K562 (cell line): ENCODE results near the gene AHSA1. TPM values are rescaled to one million over a fixed set of nuclear protein-coding genes. Genes with fewer than 3 reads are reported as not detected.
A peak's percentile ranks its signal among the peaks of the same experiment; 100 is the strongest.

Source experiments
- ATAC-seq: fragments of 200-7000 bp; cut with Tn5 transposase; 3 replicates; pipeline ENCODE4 v1.9.1; 2020; ENCODE audit warnings: moderate library complexity
- BruUV-seq: library from RNA; stranded (reverse); fragments of 400-500 nt; replicated peaks from 2 replicates; lab custom pipeline; 2021; lab: Mats Ljungman, UMichigan
- CTCF ChIA-PET: fragments of 300-600 bp; formaldehyde crosslinking; extraction: SDS; loops from one replicate; lab custom pipeline; 2021; ENCODE audit warnings: low intra/inter-chr PET ratio; lab: Yijun Ruan, JAX
- POLR2A ChIA-PET: fragments of 300-600, 350-650 bp; sonication (Branson Sonifier 250); formaldehyde crosslinking; extraction: SDS; loops from one replicate; lab custom pipeline; 2021; ENCODE audit warnings: antibody characterized with exemption, inconsistent platforms; lab: Yijun Ruan, JAX
- DNase-seq, 4 experiments: peaks; one replicate each; pipeline versions ENCODE4 v3.0.0 to v3.0.0-alpha.2; 2011 to 2018; ENCODE audit warnings: low spot score in 3 of 4, mixed read lengths in 3 of 4; ENCODE audit errors: extremely low read depth in 1 of 4
- FAIRE-seq: peaks from 2 replicates; lab custom pipeline; 2011; peaks lifted over from hg19 to GRCh38; lab: Jason Lieb, UNC
- H2AFZ ChIP-seq: 2 replicates; pipeline ENCODE4 v1.6.0; 2011; ENCODE audit warnings: low read depth, low read length, control low read depth, inconsistent platforms
- H3K27ac ChIP-seq: fragments of 200-600 bp; 3 replicates; pipeline ENCODE4 v1.8.0; 2011; ENCODE audit warnings: low read depth, mild to moderate bottlenecking, control low read depth, inconsistent platforms, low read length, moderate library complexity, mixed read lengths; ENCODE audit errors: extremely low read depth
- H3K27me3 ChIP-seq, 2 experiments: fragments of 300-600 bp in 1 of 2; 2 replicates in 1 of 2; 3 replicates in 1 of 2; pipeline versions ENCODE4 v1.6.0 to v1.8.0; 2011; ENCODE audit warnings: inconsistent platforms in 2 of 2, low read length in 2 of 2, mild to moderate bottlenecking in 1 of 2, mixed read lengths in 1 of 2, moderate library complexity in 1 of 2; ENCODE audit not compliant: control insufficient read depth in 2 of 2, insufficient read depth in 2 of 2
- H3K36me3 ChIP-seq: fragments of 300-600 bp; 3 replicates; pipeline ENCODE4 v1.8.0; 2011; ENCODE audit warnings: mild to moderate bottlenecking, low read length, inconsistent platforms; ENCODE audit not compliant: control insufficient read depth, insufficient read depth
- H3K4me1 ChIP-seq, 2 experiments: fragments of 200-600 bp in 1 of 2; replicated peaks in 1 of 2; 2 replicates in 1 of 2; 3 replicates in 1 of 2; pipeline versions ENCODE4 v1.5.1 to v1.8.0; 2011; ENCODE audit warnings: inconsistent platforms in 2 of 2, low read length in 2 of 2, mild to moderate bottlenecking in 1 of 2, mixed read lengths in 1 of 2, moderate library complexity in 1 of 2; ENCODE audit not compliant: control insufficient read depth in 2 of 2, insufficient read depth in 2 of 2
- H3K4me2 ChIP-seq: 2 replicates; pipeline ENCODE4 v1.6.1; 2011; ENCODE audit warnings: low read length, control low read depth, inconsistent platforms, mixed read lengths; ENCODE audit not compliant: insufficient read depth
- H3K4me3 ChIP-seq: fragments of 200-600 bp; sonication (generic), shearing (Covaris generic); 2 replicates; pipeline ENCODE4 v1.5.1; 2016; ENCODE audit warnings: control low read depth, inconsistent platforms
- H3K79me2 ChIP-seq: fragments of 200-600 bp; 3 replicates; pipeline ENCODE4 v1.8.0; 2011; ENCODE audit warnings: low read length, inconsistent platforms; ENCODE audit not compliant: control insufficient read depth, insufficient read depth
- H3K9ac ChIP-seq, 2 experiments: 2 replicates each; pipeline versions ENCODE4 v1.6.0 to v1.6.1; 2011; ENCODE audit warnings: low read depth in 2 of 2, low read length in 2 of 2, control low read depth in 1 of 2, inconsistent platforms in 1 of 2, mild to moderate bottlenecking in 1 of 2, mixed read lengths in 1 of 2; ENCODE audit not compliant: insufficient read depth in 1 of 2
- H3K9me1 ChIP-seq: one replicate; pipeline ENCODE4 v1.6.0; 2011; ENCODE audit warnings: inconsistent platforms, mild to moderate bottlenecking, low read length, moderate library complexity; ENCODE audit not compliant: control insufficient read depth, insufficient read depth
- H3K9me3 ChIP-seq: replicated peaks from 2 replicates; pipeline ENCODE4 v1.5.1; 2011; ENCODE audit warnings: low read depth, low read length, inconsistent platforms; ENCODE audit not compliant: control insufficient read depth, insufficient read depth
- H4K20me1 ChIP-seq: replicated peaks from 2 replicates; pipeline ENCODE4 v1.6.1; 2011; ENCODE audit warnings: low read length, inconsistent platforms, mixed read lengths; ENCODE audit not compliant: control insufficient read depth, insufficient read depth
- EZH2 ChIP-seq: IDR thresholded peaks from 2 replicates; pipeline ENCODE4 v1.6.1; 2012; ENCODE audit warnings: low read depth, mild to moderate bottlenecking, inconsistent platforms, low read length, borderline replicate concordance
- MEIS2 ChIP-seq: fragments of 450-650 bp; IDR thresholded peaks from 2 replicates; pipeline ENCODE4 v1.6.1; 2014; ENCODE audit warnings: mild to moderate bottlenecking; ENCODE audit not compliant: partially characterized antibody
- MGA ChIP-seq: fragments of 450-650 bp; IDR thresholded peaks from 2 replicates; pipeline ENCODE4 v1.6.1; 2016; ENCODE audit warnings: mild to moderate bottlenecking, moderate library complexity
- ZBTB49 ChIP-seq: sonication (generic); formaldehyde crosslinking; IDR thresholded peaks from 2 replicates; pipeline ENCODE4 v1.8.0; 2022; ENCODE audit warnings: missing genetic modification reagents, mild to moderate bottlenecking, borderline replicate concordance
- WGBS: fragments of 100-300 bp; shearing (Covaris generic); methylation state at CpG from one replicate; pipeline ENCODE4 v1.1.6; 2016; ENCODE audit warnings: low coverage, mixed read lengths; ENCODE audit not compliant: insufficient coverage; ENCODE audit errors: missing lambda C conversion rate; 5-methylcytosine and 5-hydroxymethylcytosine counted together
- in situ Hi-C: fragments of 300-500 bp; cut with MboI; formaldehyde crosslinking; loops from 4 replicates; pipeline ENCODE4 v1.15.0; 2018; ENCODE audit warnings: inconsistent platforms, mixed read lengths
- intact Hi-C: fragments of 100-400 bp; cut with micrococcal nuclease; formaldehyde crosslinking; loops from 2 replicates; pipeline ENCODE4 v1.14.2; 2022
- polyA plus RNA-seq, 8 experiments: library from polyadenylated mRNA; depleted of rRNA in 4 of 8; stranded (reverse) in 5 of 8; unstranded in 3 of 8; fragments of >200 nt; fragmentation: Nextera tagmentation in 2 of 8; fragmentation: Illumina TruSeq in 1 of 8; extraction: Ambion mirVana in 2 of 8; extraction: Trizol in 1 of 8; gene quantifications; 2 replicates each; pipeline versions ENCODE4 v1.2.1 to v1.2.3, GENCODE V29; 2011 to 2014; ENCODE audit warnings: inconsistent platforms in 1 of 8, missing spikeins in 1 of 8
- total RNA-seq, 7 experiments: library from RNA; depleted of rRNA in 6 of 7; stranded (reverse); fragments of >200 nt in 6 of 7; fragmentation: Illumina TruSeq in 2 of 7; extraction: Trizol in 2 of 7; gene quantifications; 2 replicates each; pipeline versions ENCODE4 v1.2.1 to v1.2.3, GENCODE V29; 2011 to 2021; ENCODE audit warnings: low replicate concordance in 1 of 7

The AHSA1 gene
- total and polyA plus RNA-seq, 9 of the 15 experiments (the other 6 are each of a cell fraction or from before 2014, with no cell fraction given) = 41.4 to 317 (median 184) TPM

- no peak for TF ChIP-seq EZH2
Observed at GRCh38 chr14:77442196-77442595, 15.7 kb upstream of the AHSA1 start (continued).

- peak overlapping the region; percentile 10; the same call in 1 of the 2 replicates for H3K4me2 ChIP-seq
- peaks cover 44% of the 10 kb centered on the region for H3K79me2 ChIP-seq
- ATAC-seq (no peak), FAIRE-seq (no peak), DNase-seq (no peak)
- H2AFZ ChIP-seq = no peak overlapping the region
- peak overlapping the region in 1 of 2 experiments; percentile 98; a peak in 1 of 4 replicates for H3K9ac ChIP-seq
- 0 out of 2 replicates have a peak, but pooled peaks cover 8% of the 10 kb centered on the region for H4K20me1 ChIP-seq
- ChIA-PET CTCF (no interaction called here), POLR2A (no interaction called here)
- H3K4me1 ChIP-seq = peaks cover 7 to 11% of the 10 kb centered on the region in 2 experiments; a peak in 3 of 5 replicates
- no peaks in the 10 kb centered on the region for H3K9me3 ChIP-seq
- WGBS = 38% methylated on average over 2 of the region's 2 CpGs
- no peak overlapping the region for H3K27ac ChIP-seq
- in situ Hi-C loops = no loop called here
- H3K36me3 ChIP-seq = peaks cover 20% of the 10 kb centered on the region
- no TSS peak for BruUV-seq
- intact Hi-C loops = loop anchor here (2.0 to 5.0 kb wide), 5 partner anchors 49 to 191 kb away; partner anchors contain the start of genes SAMD15, SPTLC2 and TMED8
- no peaks in the 10 kb centered on the region for H3K27me3 ChIP-seq
- H3K4me3 ChIP-seq = peak overlapping the region; percentile 96; the same call in 1 of the 2 replicates
- peaks cover 5% of the 10 kb centered on the region for H3K9me1 ChIP-seq
- TF ChIP-seq ZBTB49 = no peak
- peak; percentile 48 for TF ChIP-seq MEIS2
- no peak for TF ChIP-seq MGA
Observed at GRCh38 chr14:77455966-77456640, 1.8 kb upstream of the AHSA1 start.
